H9 (cell line): Measurements from ENCODE around the gene CAMTA1. TPM values are rescaled to one million over a fixed set of nuclear protein-coding genes. Genes with fewer than 3 reads are reported as not detected.
A peak's percentile ranks its signal among the peaks of the same experiment; 100 is the strongest.

Experiments
- DNase-seq: peaks from one replicate; pipeline ENCODE4 v3.0.0-alpha.2; 2017
- H2AFZ ChIP-seq: one replicate; pipeline ENCODE4 v1.6.1; 2013; ENCODE audit warnings: mild to moderate bottlenecking, low read length, control low read depth, moderate library complexity
- H2AK5ac ChIP-seq: 2 replicates; pipeline ENCODE4 v1.6.1; 2013; ENCODE audit warnings: low read length, control low read depth, mixed read lengths; ENCODE audit not compliant: insufficient read length
- H2BK120ac ChIP-seq: one replicate; pipeline ENCODE4 v1.6.1; 2013; ENCODE audit warnings: low read depth, mild to moderate bottlenecking, low read length, control low read depth, inconsistent platforms; ENCODE audit not compliant: poor library complexity, severe bottlenecking
- H2BK12ac ChIP-seq: 2 replicates; pipeline ENCODE4 v1.6.1; 2013; ENCODE audit warnings: low read length, control low read depth, mixed read lengths, low read depth; ENCODE audit not compliant: insufficient read length
- H2BK15ac ChIP-seq: 2 replicates; pipeline ENCODE4 v1.6.1; 2013; ENCODE audit warnings: low read depth, low read length, control low read depth
- H2BK20ac ChIP-seq: one replicate; pipeline ENCODE4 v1.6.1; 2013; ENCODE audit warnings: low read depth, mild to moderate bottlenecking, low read length, control low read depth, inconsistent platforms; ENCODE audit not compliant: poor library complexity, severe bottlenecking
- H2BK5ac ChIP-seq: 2 replicates; pipeline ENCODE4 v1.6.1; 2013; ENCODE audit warnings: low read length, control low read depth, mixed read lengths; ENCODE audit not compliant: insufficient read length
- H3K14ac ChIP-seq: 2 replicates; pipeline ENCODE4 v1.6.1; 2013; ENCODE audit warnings: low read length, control low read depth; ENCODE audit not compliant: insufficient read depth
- H3K18ac ChIP-seq: 2 replicates; pipeline ENCODE4 v1.6.1; 2013; ENCODE audit warnings: low read depth, mild to moderate bottlenecking, mixed read lengths, low read length, control low read depth; ENCODE audit not compliant: insufficient read length
- H3K23ac ChIP-seq: 2 replicates; pipeline ENCODE4 v1.6.1; 2013; ENCODE audit warnings: low read length, control low read depth, mixed read lengths, low read depth; ENCODE audit not compliant: insufficient read length
- H3K23me2 ChIP-seq: 2 replicates; pipeline ENCODE4 v1.6.1; 2013; ENCODE audit warnings: low read depth, mild to moderate bottlenecking, mixed read lengths, low read length, control low read depth; ENCODE audit not compliant: insufficient read length, poor library complexity, severe bottlenecking
- H3K27ac ChIP-seq: 2 replicates; pipeline ENCODE4 v1.5.1; 2013; ENCODE audit warnings: low read length, control low read depth, mixed read lengths, low read depth; ENCODE audit not compliant: insufficient read length
- H3K27me3 ChIP-seq: 2 replicates; pipeline ENCODE4 v1.6.1; 2013; ENCODE audit warnings: low read length, control low read depth, inconsistent platforms; ENCODE audit not compliant: insufficient read depth
- H3K4ac ChIP-seq: 2 replicates; pipeline ENCODE4 v1.6.1; 2013; ENCODE audit warnings: low read depth, mild to moderate bottlenecking, control low read depth, inconsistent platforms, low read length, moderate library complexity
- H3K4me1 ChIP-seq: 2 replicates; pipeline ENCODE4 v1.6.1; 2013; ENCODE audit warnings: low read length, control low read depth, inconsistent platforms; ENCODE audit not compliant: insufficient read depth
- H3K4me2 ChIP-seq: 2 replicates; pipeline ENCODE4 v1.6.1; 2013; ENCODE audit warnings: low read length, control low read depth, mixed read lengths; ENCODE audit not compliant: insufficient read length, insufficient read depth
- H3K56ac ChIP-seq: 2 replicates; pipeline ENCODE4 v1.6.1; 2013; ENCODE audit warnings: low read depth, mild to moderate bottlenecking, mixed read lengths, low read length, control low read depth; ENCODE audit not compliant: insufficient read length
- H3K79me1 ChIP-seq: 2 replicates; pipeline ENCODE4 v1.6.1; 2013; ENCODE audit warnings: low read depth, mild to moderate bottlenecking, moderate library complexity, low read length, control low read depth, inconsistent platforms; ENCODE audit not compliant: insufficient read depth, poor library complexity, severe bottlenecking
- H3K79me2 ChIP-seq: 2 replicates; pipeline ENCODE4 v1.6.1; 2013; ENCODE audit warnings: low read length, control low read depth, inconsistent platforms; ENCODE audit not compliant: insufficient read depth
- H3K9ac ChIP-seq: 2 replicates; pipeline ENCODE4 v1.6.1; 2013; ENCODE audit warnings: low read length, control low read depth, mixed read lengths; ENCODE audit not compliant: insufficient read length; ENCODE audit errors: extremely low read depth
- H3K9me3 ChIP-seq: one replicate; pipeline ENCODE4 v1.6.1; 2013; ENCODE audit warnings: low read depth, low read length, inconsistent platforms; ENCODE audit not compliant: control insufficient read depth
- H3T11ph ChIP-seq: one replicate; pipeline ENCODE4 v1.6.1; 2013; ENCODE audit warnings: mild to moderate bottlenecking, low read length, control low read depth, inconsistent platforms
- H4K20me1 ChIP-seq: one replicate; pipeline ENCODE4 v1.6.1; 2013; ENCODE audit not compliant: control insufficient read depth, insufficient read length, insufficient read depth
- H4K5ac ChIP-seq: 2 replicates; pipeline ENCODE4 v1.6.1; 2013; ENCODE audit warnings: low read depth, mild to moderate bottlenecking, mixed read lengths, low read length, control low read depth; ENCODE audit not compliant: insufficient read length
- H4K8ac ChIP-seq: replicated peaks from 2 replicates; pipeline ENCODE4 v1.6.1; 2013; ENCODE audit warnings: low read length, control low read depth, mixed read lengths, low read depth; ENCODE audit not compliant: insufficient read length
- H4K91ac ChIP-seq: 2 replicates; pipeline ENCODE4 v1.6.1; 2013; ENCODE audit warnings: low read depth, mild to moderate bottlenecking, moderate library complexity, mixed read lengths, low read length, control low read depth; ENCODE audit not compliant: insufficient read length
- H3K27ac Mint-ChIP-seq, 3 experiments: 2 replicates in 2 of 3; 3 replicates in 1 of 3; pipeline ENCODE4 v1.8.0; 2020 to 2021; ENCODE audit warnings: mixed read lengths in 3 of 3, mild to moderate bottlenecking in 1 of 3, moderate library complexity in 1 of 3
- H3K27me3 Mint-ChIP-seq: 2 replicates; pipeline ENCODE4 v1.8.0; 2021; ENCODE audit warnings: low read depth, mild to moderate bottlenecking, moderate library complexity, mixed read lengths
- H3K36me3 Mint-ChIP-seq, 3 experiments: 2 replicates in 2 of 3; 3 replicates in 1 of 3; pipeline ENCODE4 v1.8.0; 2020 to 2021; ENCODE audit warnings: low read depth in 3 of 3, mixed read lengths in 3 of 3; ENCODE audit not compliant: insufficient read depth in 1 of 3
- H3K4me1 Mint-ChIP-seq, 2 experiments: 2 replicates each; pipeline ENCODE4 v1.8.0; 2020; ENCODE audit warnings: mixed read lengths in 2 of 2
- H3K4me3 Mint-ChIP-seq, 2 experiments: 2 replicates in 1 of 2; 3 replicates in 1 of 2; pipeline ENCODE4 v1.8.0; 2020 to 2021; ENCODE audit warnings: mild to moderate bottlenecking in 2 of 2, mixed read lengths in 2 of 2, moderate library complexity in 1 of 2
- H3K9me3 Mint-ChIP-seq, 2 experiments: 2 replicates in 1 of 2; 3 replicates in 1 of 2; pipeline ENCODE4 v1.8.0; 2020; ENCODE audit warnings: mild to moderate bottlenecking in 2 of 2, mixed read lengths in 2 of 2, moderate library complexity in 1 of 2
- WGBS: extraction: QIAGEN DNeasy Blood & Tissue Kit; methylation state at CpG from one replicate; pipeline ENCODE4 v1.1.7; 2013; ENCODE audit warnings: missing lambda C conversion rate, low lambda C conversion rate, mixed read lengths; ENCODE audit not compliant: insufficient read length; ENCODE audit errors: extremely low coverage; 5-methylcytosine and 5-hydroxymethylcytosine counted together
- total RNA-seq: library from RNA; stranded (reverse); gene quantifications from 2 replicates; pipeline ENCODE4 v1.2.1, GENCODE V29; 2021
- TF ChIP-seq, protein P1 (sequence below): fragments of 200-600 bp; sonication (generic); conservative IDR thresholded peaks from 3 replicates; pipeline ENCODE4 v1.8.0; 2021; ENCODE audit warnings: antibody characterized with exemption, mild to moderate bottlenecking

The CAMTA1 gene
- total RNA-seq, 1 experiment from 2014 or later = 115 TPM

DNA sequence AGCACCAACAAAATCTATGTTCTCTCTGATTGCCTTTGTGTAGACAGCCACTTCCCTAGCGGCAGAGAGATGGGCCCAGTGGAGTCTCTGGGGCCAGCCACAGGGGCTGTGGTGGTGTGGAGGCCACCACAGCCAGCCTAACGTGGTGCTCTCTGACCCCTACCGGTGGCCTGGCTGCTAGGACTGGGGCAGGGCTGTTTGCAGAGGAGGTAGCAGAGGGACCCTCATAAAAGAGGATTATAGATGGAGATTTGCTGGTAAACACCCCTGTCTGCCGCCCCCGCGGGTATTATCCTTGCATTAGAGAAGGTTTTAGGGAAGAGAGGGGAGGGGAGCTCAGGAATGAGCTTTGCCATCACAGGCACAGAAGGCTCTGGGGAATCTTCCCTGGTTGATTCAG, 675.6 kb downstream of the CAMTA1 start:
- TF ChIP-seq, protein P1, sequence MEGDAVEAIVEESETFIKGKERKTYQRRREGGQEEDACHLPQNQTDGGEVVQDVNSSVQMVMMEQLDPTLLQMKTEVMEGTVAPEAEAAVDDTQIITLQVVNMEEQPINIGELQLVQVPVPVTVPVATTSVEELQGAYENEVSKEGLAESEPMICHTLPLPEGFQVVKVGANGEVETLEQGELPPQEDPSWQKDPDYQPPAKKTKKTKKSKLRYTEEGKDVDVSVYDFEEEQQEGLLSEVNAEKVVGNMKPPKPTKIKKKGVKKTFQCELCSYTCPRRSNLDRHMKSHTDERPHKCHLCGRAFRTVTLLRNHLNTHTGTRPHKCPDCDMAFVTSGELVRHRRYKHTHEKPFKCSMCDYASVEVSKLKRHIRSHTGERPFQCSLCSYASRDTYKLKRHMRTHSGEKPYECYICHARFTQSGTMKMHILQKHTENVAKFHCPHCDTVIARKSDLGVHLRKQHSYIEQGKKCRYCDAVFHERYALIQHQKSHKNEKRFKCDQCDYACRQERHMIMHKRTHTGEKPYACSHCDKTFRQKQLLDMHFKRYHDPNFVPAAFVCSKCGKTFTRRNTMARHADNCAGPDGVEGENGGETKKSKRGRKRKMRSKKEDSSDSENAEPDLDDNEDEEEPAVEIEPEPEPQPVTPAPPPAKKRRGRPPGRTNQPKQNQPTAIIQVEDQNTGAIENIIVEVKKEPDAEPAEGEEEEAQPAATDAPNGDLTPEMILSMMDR = peak; percentile 49
- H3K56ac ChIP-seq = no peak overlapping the region
- no peak overlapping the region for H3K27ac Mint-ChIP-seq
- H3K4ac ChIP-seq = no peak overlapping the region
- H2BK5ac ChIP-seq = no peak overlapping the region
- no peak overlapping the region for H3K4me3 Mint-ChIP-seq
- no peak overlapping the region for H3K23ac ChIP-seq
- H2AK5ac ChIP-seq = no peak overlapping the region
- H3K27me3 Mint-ChIP-seq = peaks cover 2% of the 10 kb centered on the region
- H3K23me2 ChIP-seq = no peaks in the 10 kb centered on the region
- no peaks in the 10 kb centered on the region for H3K9me3 Mint-ChIP-seq
- no peak overlapping the region for H2BK20ac ChIP-seq
- DNase-seq = peak; percentile 45
- H3K4me1 Mint-ChIP-seq = peaks cover 15 to 28% of the 10 kb centered on the region in 2 experiments
- no peak overlapping the region for H2AFZ ChIP-seq
- H4K20me1 ChIP-seq = no peaks in the 10 kb centered on the region
- no peak overlapping the region for H3K9ac ChIP-seq
- no peak overlapping the region for H3K4me2 ChIP-seq
- H2BK12ac ChIP-seq = no peak overlapping the region
- H3K4me1 ChIP-seq = no peaks in the 10 kb centered on the region; the same call in 1 of the 2 replicates
- H3K14ac ChIP-seq = no peak overlapping the region
- no peak overlapping the region for H4K5ac ChIP-seq
- no peak overlapping the region for H4K91ac ChIP-seq
- no peak overlapping the region for H3K18ac ChIP-seq
- no peaks in the 10 kb centered on the region for H3K27me3 ChIP-seq
- no peak overlapping the region for H4K8ac ChIP-seq
- no peaks in the 10 kb centered on the region for H3K79me1 ChIP-seq
- no peaks in the 10 kb centered on the region for H3K36me3 Mint-ChIP-seq
- no peak overlapping the region for H3T11ph ChIP-seq
- no peak overlapping the region for H2BK15ac ChIP-seq
- H3K79me2 ChIP-seq = no peaks in the 10 kb centered on the region
- no peak overlapping the region for H2BK120ac ChIP-seq
- no peak overlapping the region for H3K27ac ChIP-seq
- no peaks in the 10 kb centered on the region for H3K9me3 ChIP-seq
- no CpG with 5 or more reads among the region's 6 CpGs for WGBS
